Keratinocyte (primary cell): ENCODE measurements around the gene RMC1. TPM values are rescaled to one million over a fixed set of nuclear protein-coding genes. Genes with fewer than 3 reads are reported as not detected.
A peak's percentile ranks its signal among the peaks of the same experiment; 100 is the strongest.

Experiments used
- DNase-seq: peaks from one replicate; pipeline ENCODE4 v3.0.0-alpha.2; 2011; ENCODE audit warnings: low read depth, missing footprints, low spot score
- FAIRE-seq: peaks from 2 replicates; lab custom pipeline; 2011; peaks lifted over from hg19 to GRCh38; lab: Jason Lieb, UNC
- H2AFZ ChIP-seq: 2 replicates; pipeline ENCODE4 v1.6.0; 2012; ENCODE audit warnings: low read length, control low read depth, inconsistent platforms; ENCODE audit not compliant: control insufficient read depth
- H3K27ac ChIP-seq: 2 replicates; pipeline ENCODE4 v1.5.1; 2011; ENCODE audit warnings: low read length; ENCODE audit not compliant: control insufficient read depth, insufficient read depth
- H3K27me3 ChIP-seq: 3 replicates; pipeline ENCODE4 v1.6.0; 2011; ENCODE audit warnings: low read length; ENCODE audit not compliant: control insufficient read depth, insufficient read depth; ENCODE audit errors: extremely low read depth
- H3K36me3 ChIP-seq, 2 experiments: 2 replicates in 1 of 2; 3 replicates in 1 of 2; pipeline ENCODE4 v1.5.1; 2011; ENCODE audit warnings: low read length in 2 of 2, mild to moderate bottlenecking in 1 of 2; ENCODE audit not compliant: control insufficient read depth in 2 of 2, insufficient read depth in 2 of 2; ENCODE audit errors: extremely low read depth in 1 of 2
- H3K4me1 ChIP-seq: 3 replicates; pipeline ENCODE4 v1.5.1; 2011; ENCODE audit warnings: low read length; ENCODE audit not compliant: control insufficient read depth, insufficient read depth; ENCODE audit errors: extremely low read depth
- H3K4me2 ChIP-seq: 3 replicates; pipeline ENCODE4 v1.6.0; 2011; ENCODE audit warnings: low read depth, low read length; ENCODE audit not compliant: control insufficient read depth, insufficient read depth; ENCODE audit errors: extremely low read depth
- H3K4me3 ChIP-seq, 3 experiments: fragments of 200-600 bp in 1 of 3; sonication (generic) in 1 of 3; 2 replicates in 2 of 3; 3 replicates in 1 of 3; pipeline ENCODE4 v1.5.1; 2011 to 2016; ENCODE audit warnings: low read length in 3 of 3, mild to moderate bottlenecking in 3 of 3, control low read depth in 2 of 3, inconsistent platforms in 1 of 3, low read depth in 1 of 3, mixed read lengths in 1 of 3, mixed run types in 1 of 3, moderate library complexity in 1 of 3; ENCODE audit not compliant: control insufficient read depth in 2 of 3, insufficient read depth in 2 of 3; ENCODE audit errors: extremely low read depth in 1 of 3
- H3K79me2 ChIP-seq: 2 replicates; pipeline ENCODE4 v1.6.0; 2012; ENCODE audit warnings: low read length; ENCODE audit not compliant: control insufficient read depth, insufficient read depth
- H3K9ac ChIP-seq: 3 replicates; pipeline ENCODE4 v1.6.0; 2011; ENCODE audit warnings: low read length; ENCODE audit not compliant: control insufficient read depth, insufficient read depth; ENCODE audit errors: extremely low read depth
- H3K9me1 ChIP-seq: 3 replicates; pipeline ENCODE4 v1.6.0; 2011; ENCODE audit warnings: low read length; ENCODE audit not compliant: control insufficient read depth, insufficient read depth; ENCODE audit errors: extremely low read depth
- H3K9me3 ChIP-seq: 2 replicates; pipeline ENCODE4 v1.5.1; 2012; ENCODE audit warnings: low read depth, low read length; ENCODE audit not compliant: control insufficient read depth
- H4K20me1 ChIP-seq: 3 replicates; pipeline ENCODE4 v1.6.0; 2011; ENCODE audit warnings: low read length; ENCODE audit not compliant: control insufficient read depth, insufficient read depth; ENCODE audit errors: extremely low read depth
- EZH2 ChIP-seq: IDR thresholded peaks from one replicate; pipeline ENCODE4 v1.6.1; 2012; ENCODE audit warnings: inconsistent platforms, mild to moderate bottlenecking, low read length, moderate library complexity
- dilution Hi-C: fragments of 300-500 bp; cut with MboI; formaldehyde crosslinking; loops from one replicate; pipeline ENCODE4 v1.7.0; 2020; ENCODE audit warnings: low sequenced_read_pairs; ENCODE audit not compliant: extremely low pct_ligation_motif_present
- polyA plus RNA-seq, 5 experiments: library from polyadenylated mRNA; depleted of rRNA in 3 of 5; stranded (reverse) in 3 of 5; stranded (forward) in 1 of 5; unstranded in 1 of 5; fragments of >200 nt; gene quantifications; 1 replicate in 1 of 5; 2 replicates in 3 of 5; 3 replicates in 1 of 5; pipeline versions ENCODE4 v1.2.1 to v1.2.3, GENCODE V29; 2011 to 2012; ENCODE audit warnings: missing spikeins in 2 of 5, low read depth in 1 of 5, low replicate concordance in 1 of 5
- TF ChIP-seq, protein P1 (sequence below), 3 experiments: IDR thresholded peaks in 1 of 3; conservative IDR thresholded peaks in 1 of 3; optimal IDR thresholded peaks in 1 of 3; 2 replicates in 2 of 3; 3 replicates in 1 of 3; pipeline versions ENCODE3 to v1.5.1; 2011; ENCODE audit warnings: low read length in 3 of 3, mild to moderate bottlenecking in 3 of 3, moderate library complexity in 2 of 3, control low read depth in 1 of 3, inconsistent platforms in 1 of 3; ENCODE audit not compliant: insufficient read depth in 2 of 3; ENCODE audit errors: extremely low read depth in 1 of 3

The RMC1 gene
- polyA plus RNA-seq, 1 donor (not counting 4 experiments of a cell fraction or from before 2014, with no cell fraction given): 26.4 TPM

DNA sequence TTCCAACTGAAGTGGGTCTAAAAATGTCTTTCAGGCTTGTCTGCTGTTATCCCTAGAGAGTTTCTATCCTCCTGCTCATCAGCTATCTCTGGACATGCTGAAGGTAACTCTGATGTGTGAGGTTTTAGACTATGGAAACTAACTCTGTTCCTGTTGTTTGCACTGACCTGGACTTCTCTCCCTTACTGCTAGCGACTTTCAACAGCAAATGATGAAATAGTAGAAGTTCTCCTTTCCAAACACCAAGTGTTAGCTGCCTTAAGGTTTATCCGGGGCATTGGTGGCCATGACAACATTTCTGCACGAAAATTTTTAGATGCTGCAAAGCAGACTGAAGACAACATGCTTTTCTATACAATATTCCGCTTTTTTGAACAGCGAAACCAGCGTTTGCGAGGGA is 26.9 kb downstream of the RMC1 start:
- no peak overlapping the region for H3K4me2 ChIP-seq
- TF ChIP-seq, protein P1, sequence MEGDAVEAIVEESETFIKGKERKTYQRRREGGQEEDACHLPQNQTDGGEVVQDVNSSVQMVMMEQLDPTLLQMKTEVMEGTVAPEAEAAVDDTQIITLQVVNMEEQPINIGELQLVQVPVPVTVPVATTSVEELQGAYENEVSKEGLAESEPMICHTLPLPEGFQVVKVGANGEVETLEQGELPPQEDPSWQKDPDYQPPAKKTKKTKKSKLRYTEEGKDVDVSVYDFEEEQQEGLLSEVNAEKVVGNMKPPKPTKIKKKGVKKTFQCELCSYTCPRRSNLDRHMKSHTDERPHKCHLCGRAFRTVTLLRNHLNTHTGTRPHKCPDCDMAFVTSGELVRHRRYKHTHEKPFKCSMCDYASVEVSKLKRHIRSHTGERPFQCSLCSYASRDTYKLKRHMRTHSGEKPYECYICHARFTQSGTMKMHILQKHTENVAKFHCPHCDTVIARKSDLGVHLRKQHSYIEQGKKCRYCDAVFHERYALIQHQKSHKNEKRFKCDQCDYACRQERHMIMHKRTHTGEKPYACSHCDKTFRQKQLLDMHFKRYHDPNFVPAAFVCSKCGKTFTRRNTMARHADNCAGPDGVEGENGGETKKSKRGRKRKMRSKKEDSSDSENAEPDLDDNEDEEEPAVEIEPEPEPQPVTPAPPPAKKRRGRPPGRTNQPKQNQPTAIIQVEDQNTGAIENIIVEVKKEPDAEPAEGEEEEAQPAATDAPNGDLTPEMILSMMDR (optimal IDR thresholded peaks at IDR 0.05 in 1 of 3, IDR thresholded peaks at IDR 0.05 in 1 of 3, conservative IDR thresholded peaks at IDR 0.05 in 1 of 3; ENCODE audit: extremely low read depth in 1 of 3, insufficient read depth in 2 of 3, low read length in 3 of 3): no peak
- no peak for TF ChIP-seq EZH2
- H3K9ac ChIP-seq: no peak overlapping the region
- no peaks in the 10 kb centered on the region for H3K9me3 ChIP-seq
- H3K4me3 ChIP-seq: no peak overlapping the region
- H2AFZ ChIP-seq: no peak overlapping the region
- peaks cover 4% of the 10 kb centered on the region for H4K20me1 ChIP-seq
- peak overlapping the region; percentile 30 for H3K27ac ChIP-seq
- dilution Hi-C loops: no loop called here
- H3K4me1 ChIP-seq: peaks cover 12% of the 10 kb centered on the region
- H3K9me1 ChIP-seq: no peaks in the 10 kb centered on the region
- H3K27me3 ChIP-seq: no peaks in the 10 kb centered on the region
- H3K79me2 ChIP-seq: no peaks in the 10 kb centered on the region
- peaks cover 40 to 63% of the 10 kb centered on the region in 2 experiments for H3K36me3 ChIP-seq
- no peak for FAIRE-seq
- no peak for DNase-seq

DNA sequence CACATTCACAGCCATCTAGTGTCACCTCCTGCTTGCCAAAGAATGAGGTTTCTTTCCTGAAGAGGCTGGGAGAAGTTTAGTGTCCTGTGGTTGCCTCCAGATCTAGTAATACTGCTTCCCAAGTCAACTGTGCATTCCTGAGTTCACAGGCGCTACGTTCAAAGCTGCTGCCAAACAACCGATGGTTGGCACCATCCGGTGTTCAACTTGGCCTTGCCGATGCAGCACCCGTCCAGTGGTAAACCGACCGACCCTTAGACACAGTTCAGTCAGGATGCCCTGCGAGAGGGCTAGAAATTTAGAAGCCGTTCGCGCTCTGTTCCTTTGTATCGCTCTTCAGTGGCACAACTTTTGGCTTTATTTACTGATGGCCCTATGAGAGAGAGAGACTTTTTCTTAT is 28.6 kb downstream of the RMC1 start:
- dilution Hi-C loops: no loop called here
- Histone ChIP-seq H3K79me2 (no peaks in the 10 kb centered on the region), H3K27me3 (no peaks in the 10 kb centered on the region), H3K36me3 (peaks cover 42 to 65% of the 10 kb centered on the region in 2 experiments), H3K4me3 (no peak overlapping the region), H3K27ac (no peak overlapping the region), H3K4me2 (no peak overlapping the region), H3K9me3 (no peaks in the 10 kb centered on the region), H4K20me1 (peaks cover 4% of the 10 kb centered on the region), H2AFZ (no peak overlapping the region), H3K4me1 (peaks cover 12% of the 10 kb centered on the region), H3K9ac (no peak overlapping the region), H3K9me1 (no peaks in the 10 kb centered on the region)
- no peak for DNase-seq
- FAIRE-seq: no peak
- TF ChIP-seq, protein P1 (optimal IDR thresholded peaks at IDR 0.05 in 1 of 3, IDR thresholded peaks at IDR 0.05 in 1 of 3, conservative IDR thresholded peaks at IDR 0.05 in 1 of 3; ENCODE audit: extremely low read depth in 1 of 3, insufficient read depth in 2 of 3, low read length in 3 of 3): no peak
- no peak for TF ChIP-seq EZH2
